ENCODE measurements around the gene WDFY2.

- no peak for TF ChIP-seq CTCF (IDR thresholded peaks at IDR 0.05; ENCODE audit: low read depth, low read length, missing input control)
- TF ChIP-seq TAF1 (conservative IDR thresholded peaks at IDR 0.05): no peak
- no peak for TF ChIP-seq JUND (IDR thresholded peaks at IDR 0.05)
- no peak for TF ChIP-seq REST (IDR thresholded peaks at IDR 0.05)
- TF ChIP-seq SP1 (IDR thresholded peaks at IDR 0.05): no peak
- no peak for TF ChIP-seq GABPA (IDR thresholded peaks at IDR 0.05 in 1 of 2, conservative IDR thresholded peaks at IDR 0.05 in 1 of 2)
- TF ChIP-seq EGR1 (IDR thresholded peaks at IDR 0.05; ENCODE audit: low read depth in 2 of 2): no peak
These were observed 6.6 kb upstream of the WDFY2 start for GRCh38 chr13:51577690-51578089.
